Upper lobe of left lung (tissue), 6 donors: ENCODE data around the gene CD300A. TPM values are rescaled to one million over a fixed set of nuclear protein-coding genes. Genes with fewer than 3 reads are reported as not detected.

Source experiments
- ATAC-seq, 2 donors: fragments of 200-7000 bp; cut with Tn5 transposase; one replicate each; pipeline ENCODE4 v1.9.1; 2022; ENCODE audit warnings: mild to moderate bottlenecking in 2 of 2, moderate library complexity in 2 of 2; ENCODE audit not compliant: low FRiP score in 2 of 2
- DNase-seq, 2 donors: peaks; one replicate each; pipeline ENCODE4 v3.0.0-alpha.2; 2019 to 2020
- H3K27ac ChIP-seq, 4 donors: fragments of 200-600 bp; sonication (generic); one replicate each; pipeline ENCODE4 v1.5.1; 2016 to 2019
- H3K27me3 ChIP-seq, 4 donors: fragments of 200-600 bp; sonication (generic); one replicate each; pipeline ENCODE4 v1.5.1; 2017 to 2019
- H3K36me3 ChIP-seq, 4 donors: fragments of 200-600 bp; sonication (generic); one replicate each; pipeline ENCODE4 v1.5.1; 2016 to 2019
- H3K4me1 ChIP-seq, 4 donors: fragments of 200-600 bp; sonication (generic); one replicate each; pipeline ENCODE4 v1.5.1; 2018 to 2019
- H3K4me3 ChIP-seq, 4 donors: fragments of 200-600 bp; sonication (generic); one replicate each; pipeline ENCODE4 v1.5.1; 2017 to 2019; ENCODE audit warnings: mild to moderate bottlenecking in 2 of 4, moderate library complexity in 1 of 4
- H3K9me3 ChIP-seq, 4 donors: fragments of 200-600 bp; sonication (generic); one replicate each; pipeline ENCODE4 v1.5.1; 2018 to 2019
- EP300 ChIP-seq, 4 donors: sonication (generic); formaldehyde crosslinking; IDR thresholded peaks; one replicate each; pipeline ENCODE4 v1.5.1; 2017; ENCODE audit warnings: antibody characterized with exemption in 4 of 4, control low read depth in 2 of 4
- POLR2A ChIP-seq, 4 donors: fragments of 450-650 bp; IDR thresholded peaks; one replicate each; pipeline ENCODE4 v1.5.1; 2016 to 2017; ENCODE audit warnings: antibody characterized with exemption in 4 of 4, mild to moderate bottlenecking in 2 of 4
- POLR2AphosphoS5 ChIP-seq, 2 donors: sonication (generic); formaldehyde crosslinking; IDR thresholded peaks; one replicate each; pipeline ENCODE4 v1.5.1; 2017; ENCODE audit warnings: antibody characterized with exemption in 2 of 2
- WGBS, 2 donors: methylation state at CpG; one replicate each; pipeline ENCODE4 v1.1.5; 2017 to 2018; 5-methylcytosine and 5-hydroxymethylcytosine counted together
- total RNA-seq, 6 donors: library from RNA; depleted of rRNA in 4 of 6; stranded (reverse); fragments of >200 nt in 4 of 6; gene quantifications; one replicate each; pipeline versions ENCODE4 v1.1.0 to v1.2.1, GENCODE V29; 2016 to 2021
- TF ChIP-seq, protein P1 (sequence below), 6 experiments: fragments of 450-650 bp in 4 of 6; fragments of 200-600 bp in 2 of 6; sonication (generic) in 2 of 6; IDR thresholded peaks; one replicate each; pipeline ENCODE4 v1.5.1; 2016 to 2019; ENCODE audit warnings: antibody characterized with exemption in 6 of 6
- donor health status: DM: no; HTN: no; CAD: no; lungs with moderate emphysema.
- donor health status: DM: no; HTN: yes; CAD: no; lungs with severe emphysema.

The CD300A gene
- total RNA-seq, 6 donors from 2014 or later = 10.7 to 26.5 (median 18.0) TPM

DNA sequence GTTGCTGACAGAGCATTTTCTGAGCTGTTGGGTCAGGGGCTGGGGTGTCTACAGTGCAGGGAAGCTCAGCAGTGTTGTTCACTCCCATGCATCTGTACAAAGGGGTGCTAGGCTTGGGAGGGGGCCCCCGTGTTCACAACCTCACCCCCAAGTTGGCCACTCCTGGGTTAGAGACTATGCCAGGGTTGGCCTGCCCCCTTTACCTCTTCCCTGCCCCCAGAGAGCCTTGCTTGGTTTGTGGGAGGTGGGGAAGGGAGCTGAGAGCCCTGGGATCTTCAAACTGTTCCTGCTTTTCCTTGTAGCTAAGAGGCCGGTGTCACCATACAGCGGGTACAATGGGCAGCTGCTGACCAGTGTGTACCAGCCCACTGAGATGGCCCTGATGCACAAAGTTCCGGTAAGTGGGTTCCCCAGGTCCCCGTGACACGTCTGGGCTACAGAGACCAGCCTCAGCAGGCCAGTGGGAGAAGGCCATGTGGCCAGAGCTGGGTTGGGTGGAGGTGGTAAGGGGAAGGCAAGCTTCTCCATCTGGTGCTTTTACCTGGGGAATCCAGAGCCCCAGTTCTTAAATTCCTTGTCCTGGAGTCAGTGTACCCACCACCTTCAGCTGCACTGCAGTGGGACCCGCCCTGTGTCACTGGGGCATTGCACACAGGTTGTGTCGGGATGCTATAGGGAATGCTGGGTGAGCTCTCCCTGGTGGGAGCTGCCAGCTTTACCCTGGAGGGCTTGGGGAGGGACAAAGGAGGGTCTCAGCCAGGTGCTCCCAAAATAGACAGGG is 22.7 kb upstream of the CD300A start:
- no peak for TF ChIP-seq POLR2A (IDR thresholded peaks at IDR 0.05)
- TF ChIP-seq POLR2AphosphoS5 (IDR thresholded peaks at IDR 0.05) = no peak
- TF ChIP-seq EP300 (IDR thresholded peaks at IDR 0.05) = no peak
- TF ChIP-seq, protein P1, sequence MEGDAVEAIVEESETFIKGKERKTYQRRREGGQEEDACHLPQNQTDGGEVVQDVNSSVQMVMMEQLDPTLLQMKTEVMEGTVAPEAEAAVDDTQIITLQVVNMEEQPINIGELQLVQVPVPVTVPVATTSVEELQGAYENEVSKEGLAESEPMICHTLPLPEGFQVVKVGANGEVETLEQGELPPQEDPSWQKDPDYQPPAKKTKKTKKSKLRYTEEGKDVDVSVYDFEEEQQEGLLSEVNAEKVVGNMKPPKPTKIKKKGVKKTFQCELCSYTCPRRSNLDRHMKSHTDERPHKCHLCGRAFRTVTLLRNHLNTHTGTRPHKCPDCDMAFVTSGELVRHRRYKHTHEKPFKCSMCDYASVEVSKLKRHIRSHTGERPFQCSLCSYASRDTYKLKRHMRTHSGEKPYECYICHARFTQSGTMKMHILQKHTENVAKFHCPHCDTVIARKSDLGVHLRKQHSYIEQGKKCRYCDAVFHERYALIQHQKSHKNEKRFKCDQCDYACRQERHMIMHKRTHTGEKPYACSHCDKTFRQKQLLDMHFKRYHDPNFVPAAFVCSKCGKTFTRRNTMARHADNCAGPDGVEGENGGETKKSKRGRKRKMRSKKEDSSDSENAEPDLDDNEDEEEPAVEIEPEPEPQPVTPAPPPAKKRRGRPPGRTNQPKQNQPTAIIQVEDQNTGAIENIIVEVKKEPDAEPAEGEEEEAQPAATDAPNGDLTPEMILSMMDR (IDR thresholded peaks at IDR 0.05) = no peak
- Histone ChIP-seq H3K9me3 (no peaks in the 10 kb centered on the region), H3K4me1 (peaks cover 49 to 55% (median 54%) of the 10 kb centered on the region in 4 donors), H3K4me3 (peak overlapping the region in 2 of 4 donors; percentile 26 to 42), H3K27ac (peak overlapping the region; percentile 87 to 94 (median 88)), H3K36me3 (peaks cover 0 to 13% (median 7%) of the 10 kb centered on the region in 4 donors), H3K27me3 (no peaks in the 10 kb centered on the region)
- DNase-seq = no peak
- ATAC-seq = no peak
- WGBS, 2 donors = 51 to 81% methylated on average over 5 to 7 of the region's 8 CpGs

DNA sequence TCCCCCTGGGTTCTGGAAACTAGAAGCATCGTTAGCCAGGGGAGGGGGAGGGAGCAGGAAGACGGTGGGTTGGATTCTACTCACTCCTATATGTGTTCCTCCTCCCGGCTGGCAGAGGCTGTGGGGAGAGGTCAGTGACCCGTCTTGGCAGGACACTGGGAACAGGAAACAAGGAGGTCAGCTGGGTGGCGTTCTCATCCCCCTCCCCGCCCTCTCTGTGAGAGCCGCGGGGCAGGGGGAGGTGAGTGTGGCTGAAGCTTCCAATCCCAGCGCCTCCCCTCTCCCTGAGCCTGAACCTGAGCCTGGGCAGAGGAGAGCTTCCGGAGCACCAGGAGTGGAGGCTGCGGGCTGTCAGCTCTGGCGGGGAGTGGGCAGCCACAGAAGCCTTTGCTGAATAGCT is 22.0 kb upstream of the CD300A start:
- peak in 1 of 2 donors; percentile 63 for DNase-seq
- 21 to 37% methylated on average over 8 to 12 of the region's 12 CpGs for WGBS, 2 donors
- ATAC-seq = peak; percentile 11 to 16
- Histone ChIP-seq H3K4me1 (peaks cover 49 to 55% (median 54%) of the 10 kb centered on the region in 4 donors), H3K4me3 (no peak overlapping the region), H3K27me3 (no peaks in the 10 kb centered on the region), H3K36me3 (peaks cover 0 to 13% (median 7%) of the 10 kb centered on the region in 4 donors), H3K9me3 (no peaks in the 10 kb centered on the region), H3K27ac (peak overlapping the region; percentile 87 to 94 (median 88))
- TF ChIP-seq EP300 (IDR thresholded peaks at IDR 0.05) (no peak), POLR2AphosphoS5 (IDR thresholded peaks at IDR 0.05) (peak; percentile 48 to 61)

DNA sequence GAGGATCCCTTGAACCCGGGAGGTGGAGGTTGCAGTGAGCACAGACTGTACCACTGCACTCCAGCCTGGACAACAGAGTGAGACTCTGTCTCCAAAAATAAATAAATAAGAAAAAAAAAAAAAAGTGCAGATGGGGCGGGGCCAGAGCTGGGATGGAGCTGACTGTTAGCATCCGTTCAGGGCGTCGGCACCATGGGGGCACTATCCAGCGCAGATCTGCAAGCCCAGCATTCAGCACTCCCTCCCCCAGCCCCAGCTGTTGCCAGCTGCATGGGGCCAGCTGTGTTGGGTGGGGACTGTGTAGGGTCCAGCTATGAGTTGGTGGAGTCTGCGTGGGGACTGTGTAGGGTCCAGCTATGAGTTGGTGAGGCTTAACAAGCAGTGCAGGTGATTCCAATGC is 21.3 kb upstream of the CD300A start:
- TF ChIP-seq, protein P1 (IDR thresholded peaks at IDR 0.05) = no peak
- no peak for TF ChIP-seq EP300 (IDR thresholded peaks at IDR 0.05)
- no peak for TF ChIP-seq POLR2A (IDR thresholded peaks at IDR 0.05)
- no peak for TF ChIP-seq POLR2AphosphoS5 (IDR thresholded peaks at IDR 0.05)
- DNase-seq (no peak), ATAC-seq (no peak)
- Histone ChIP-seq H3K36me3 (peaks cover 0 to 8% (median 6%) of the 10 kb centered on the region in 4 donors), H3K27ac (peak overlapping the region in 3 of 4 donors; percentile 87 to 94 (median 87)), H3K4me3 (no peak overlapping the region), H3K9me3 (no peaks in the 10 kb centered on the region), H3K4me1 (peaks cover 49 to 55% (median 54%) of the 10 kb centered on the region in 4 donors), H3K27me3 (no peaks in the 10 kb centered on the region)
- WGBS, 2 donors = 80 to 86% methylated on average over 6 to 7 of the region's 7 CpGs

DNA sequence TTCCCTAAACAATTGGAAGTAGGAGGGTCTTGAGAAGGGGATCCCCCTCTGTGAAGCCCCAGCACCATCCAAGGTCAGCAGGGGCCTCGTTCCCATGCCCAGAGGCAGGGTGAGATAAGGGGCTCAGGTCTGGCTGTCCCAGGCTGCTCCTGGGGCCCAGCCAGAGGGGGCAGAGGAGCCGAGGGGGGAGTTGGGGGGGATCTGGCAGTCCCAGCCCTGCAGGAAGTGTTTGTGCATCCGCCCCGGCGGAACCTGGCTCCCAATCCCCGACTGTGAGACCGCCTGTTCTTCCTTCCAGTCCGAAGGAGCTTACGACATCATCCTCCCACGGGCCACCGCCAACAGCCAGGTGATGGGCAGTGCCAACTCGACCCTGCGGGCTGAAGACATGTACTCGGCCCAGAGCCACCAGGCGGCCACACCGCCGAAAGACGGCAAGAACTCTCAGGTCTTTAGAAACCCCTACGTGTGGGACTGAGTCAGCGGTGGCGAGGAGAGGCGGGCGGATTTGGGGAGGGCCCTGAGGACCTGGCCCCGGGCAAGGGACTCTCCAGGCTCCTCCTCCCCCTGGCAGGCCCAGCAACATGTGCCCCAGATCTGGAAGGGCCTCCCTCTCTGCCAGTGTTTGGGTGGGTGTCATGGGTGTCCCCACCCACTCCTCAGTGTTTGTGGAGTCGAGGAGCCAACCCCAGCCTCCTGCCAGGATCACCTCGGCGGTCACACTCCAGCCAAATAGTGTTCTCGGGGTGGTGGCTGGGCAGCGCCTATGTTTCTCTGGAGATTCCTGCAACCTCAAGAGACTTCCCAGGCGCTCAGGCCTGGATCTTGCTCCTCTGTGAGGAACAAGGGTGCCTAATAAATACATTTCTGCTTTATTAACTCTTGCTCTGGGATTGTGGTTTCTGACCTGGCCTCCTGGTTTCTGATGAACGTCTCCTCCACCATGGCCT is 19.6 kb upstream of the CD300A start:
- no peaks in the 10 kb centered on the region for H3K9me3 ChIP-seq
- H3K4me3 ChIP-seq = no peak overlapping the region
- H3K36me3 ChIP-seq = peaks cover 0 to 2% (median 0%) of the 10 kb centered on the region in 4 donors
- peaks cover 49 to 54% (median 53%) of the 10 kb centered on the region in 4 donors for H3K4me1 ChIP-seq
- 31 to 48% methylated on average over 7 to 31 of the region's 31 CpGs for WGBS, 2 donors
- H3K27me3 ChIP-seq = no peaks in the 10 kb centered on the region
- peak; percentile 77 to 79 for DNase-seq
- H3K27ac ChIP-seq = peak overlapping the region; percentile 6 to 87 (median 80)
- TF ChIP-seq EP300 (IDR thresholded peaks at IDR 0.05) (peak in 1 of 4 donors; percentile 33), POLR2A (IDR thresholded peaks at IDR 0.05) (peak in 1 of 4 donors; percentile 53), POLR2AphosphoS5 (IDR thresholded peaks at IDR 0.05) (peak; percentile 68 to 75)
- TF ChIP-seq, protein P1 (IDR thresholded peaks at IDR 0.05) = peak in 4 of 6 experiments; percentile 15 to 26 (median 22)
- peak in 1 of 2 donors; percentile 1 for ATAC-seq
